Stomach (tissue), 19 donors: Measurements from ENCODE around the gene NOTCH3. TPM values are rescaled to one million over a fixed set of nuclear protein-coding genes. Genes with fewer than 3 reads are reported as not detected.
A peak's percentile ranks its signal among the peaks of the same experiment; 100 is the strongest.

ENCODE experiments used
- DNase-seq, 2 donors: peaks; one replicate each; pipeline versions ENCODE4 v3.0.0 to v3.0.0-alpha.2; 2013 to 2019
- H3K27ac ChIP-seq, 5 donors: fragments of 200-600 bp in 4 of 5; sonication (generic) in 4 of 5; one replicate each; pipeline ENCODE4 v1.5.1; 2013 to 2019; ENCODE audit warnings: mild to moderate bottlenecking in 1 of 5, moderate library complexity in 1 of 5
- H3K27me3 ChIP-seq, 3 donors: fragments of 200-600 bp; sonication (generic); one replicate each; pipeline ENCODE4 v1.5.1; 2017 to 2019; ENCODE audit warnings: mixed run types in 1 of 3
- H3K36me3 ChIP-seq, 4 donors: fragments of 200-600 bp; sonication (generic); 1 replicate in 3 of 4; 2 replicates in 1 of 4; pipeline ENCODE4 v1.5.1; 2016 to 2019
- H3K4me1 ChIP-seq, 4 donors: fragments of 200-600 bp; sonication (generic); one replicate each; pipeline ENCODE4 v1.5.1; 2016 to 2019
- H3K4me3 ChIP-seq, 4 donors: fragments of 200-600 bp; sonication (generic) in 3 of 4; one replicate each; pipeline ENCODE4 v1.5.1; 2016 to 2019; ENCODE audit warnings: mild to moderate bottlenecking in 1 of 4
- H3K9me3 ChIP-seq, 4 donors: fragments of 200-600 bp; sonication (generic); one replicate each; pipeline ENCODE4 v1.5.1; 2016 to 2019
- CTCF ChIP-seq, 7 experiments: fragments of 450-650 bp in 4 of 7; fragments of 200-600 bp in 3 of 7; sonication (generic) in 3 of 7; IDR thresholded peaks; one replicate each; pipeline ENCODE4 v1.5.1; 2016 to 2019; ENCODE audit warnings: antibody characterized with exemption in 7 of 7, control low read depth in 2 of 7, mild to moderate bottlenecking in 1 of 7
- EP300 ChIP-seq: sonication (generic); formaldehyde crosslinking; IDR thresholded peaks from one replicate; pipeline ENCODE4 v1.6.1; 2017; ENCODE audit warnings: antibody characterized with exemption
- POLR2A ChIP-seq, 4 donors: fragments of 450-650 bp; IDR thresholded peaks; one replicate each; pipeline ENCODE4 v1.6.1; 2016; ENCODE audit warnings: antibody characterized with exemption in 4 of 4, control low read depth in 2 of 4, mild to moderate bottlenecking in 1 of 4, moderate library complexity in 1 of 4
- POLR2AphosphoS5 ChIP-seq, 3 donors: sonication (generic); formaldehyde crosslinking; IDR thresholded peaks; one replicate each; pipeline ENCODE4 v1.6.1; 2016; ENCODE audit warnings: antibody characterized with exemption in 3 of 3
- WGBS, 5 donors: extraction: QIAGEN DNeasy Blood & Tissue Kit in 3 of 5; methylation state at CpG; one replicate each; pipeline versions ENCODE4 v1.1.5 to v1.1.7; 2013 to 2018; 5-methylcytosine and 5-hydroxymethylcytosine counted together
- intact Hi-C: fragments of 100-400 bp; cut with DNase I; formaldehyde crosslinking; loops from one replicate; pipeline ENCODE4 v1.15.1; 2023; ENCODE audit warnings: low total_unique reads
- long read RNA-seq, 10 donors: transcript quantifications; one replicate each; lab custom pipeline, GENCODE V29; 2026
- polyA plus RNA-seq, 3 donors: library from polyadenylated mRNA; stranded (reverse); fragments of 200-250 nt; gene quantifications; one replicate each; pipeline ENCODE4 v1.2.3, GENCODE V29; 2013
- total RNA-seq, 5 donors: library from RNA; depleted of rRNA; stranded (reverse); fragments of >200 nt; gene quantifications; one replicate each; pipeline versions ENCODE4 v1.1.0 to v1.2.3, GENCODE V29; 2014 to 2016
- donor health status: healthy with polysubstance abuse.
- donor health status: Bipolar disorder and iron deficiency.
- donor health status: healthy.

The NOTCH3 gene
- 10 to 100 TPM; 22.5 to 54.5 (median 24.4) TPM for total RNA-seq
- 10 to 100 TPM in 1 of 3 donors, 1 to 10 TPM in 2; 1.2 to 12.6 (median 2.2) TPM for polyA plus RNA-seq
- long read RNA-seq, donor 1, partial matches to known transcripts = 11 of 11 reads
- long read RNA-seq, donor 1, other reads (novel, unspliced or antisense) = 0 of 11 reads
- long read RNA-seq, donor 2, full-length matches to known transcripts = 2 of 16 reads
- long read RNA-seq, donor 2, partial matches to known transcripts = 14 of 16 reads
- long read RNA-seq, donor 2, other reads (novel, unspliced or antisense) = 0 of 16 reads
- long read RNA-seq, donor 3 = 0 reads
- long read RNA-seq, donor 4 = 0 reads
- long read RNA-seq, donor 5, full-length matches to known transcripts = 2 of 7 reads
- long read RNA-seq, donor 5, partial matches to known transcripts = 5 of 7 reads
- long read RNA-seq, donor 5, other reads (novel, unspliced or antisense) = 0 of 7 reads
- long read RNA-seq, donor 6, partial matches to known transcripts = 22 of 23 reads
- long read RNA-seq, donor 6, other reads (novel, unspliced or antisense) = 0 of 23 reads
- long read RNA-seq, donor 7 = 0 reads
- long read RNA-seq, donor 8, partial matches to known transcripts = 0 of 1 reads
- long read RNA-seq, donor 8, other reads (novel, unspliced or antisense) = 0 of 1 reads
- long read RNA-seq, donor 9 = 0 reads
- long read RNA-seq, donor 10, partial matches to known transcripts = 16 of 16 reads
- long read RNA-seq, donor 10, other reads (novel, unspliced or antisense) = 0 of 16 reads

GRCh38 chr19:15200553-15201364 lies at the start of gene NOTCH3:
Gene NOTCH3, minus strand, starts transcription at chr19:15200995. Its CDS starts 90 bp downstream, at chr19:15200905.
- 2 to 7% (median 4%) methylated on average over 17 to 74 of the region's 74 CpGs for WGBS, 5 donors

DNA sequence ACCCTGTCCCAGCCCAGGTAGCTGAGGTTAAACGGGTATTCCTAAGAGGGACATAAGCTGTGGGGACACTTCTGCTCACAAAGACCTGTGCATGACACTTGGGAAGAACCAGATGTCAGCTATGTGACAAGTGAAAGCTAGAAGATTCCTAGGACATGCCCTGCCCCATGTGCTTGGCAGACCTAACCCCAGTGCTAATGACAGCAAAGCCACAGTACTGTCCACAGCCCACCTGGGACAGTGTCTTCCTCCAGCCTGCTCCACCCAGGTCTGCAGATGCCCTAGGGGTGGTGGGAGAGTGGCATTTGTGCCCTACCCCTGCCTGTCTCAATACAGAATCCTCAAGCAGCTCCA lies 49.8 kb upstream of the NOTCH3 start:
- TF ChIP-seq CTCF (IDR thresholded peaks at IDR 0.05) (no peak), POLR2AphosphoS5 (IDR thresholded peaks at IDR 0.05) (no peak), POLR2A (IDR thresholded peaks at IDR 0.05) (no peak), EP300 (no peak)
- Histone ChIP-seq H3K27ac (peak overlapping the region; percentile 60 to 91 (median 87)), H3K27me3 (no peaks in the 10 kb centered on the region), H3K36me3 (peaks cover 49 to 94% (median 88%) of the 10 kb centered on the region in 4 donors), H3K4me1 (peaks cover 60 to 83% (median 76%) of the 10 kb centered on the region in 4 donors), H3K9me3 (no peaks in the 10 kb centered on the region), H3K4me3 (no peak overlapping the region)
- no peak for DNase-seq
- intact Hi-C loops = no loop called here
- WGBS, 5 donors = 41 to 56% (median 56%) methylated on average over 1 of the region's 1 CpG

More at GRCh38 chr19:15200553-15201364, at the start of gene NOTCH3:
- Histone ChIP-seq H3K36me3 (no peaks in the 10 kb centered on the region), H3K4me1 (peaks cover 19 to 40% (median 33%) of the 10 kb centered on the region in 4 donors), H3K4me3 (peak within 1 kb of the TSS; percentile 40 to 60 (median 48)), H3K9me3 (no peaks in the 10 kb centered on the region), H3K27me3 (peaks cover 0 to 75% (median 21%) of the 10 kb centered on the region in 3 donors), H3K27ac (peak within 1 kb of the TSS; percentile 16 to 77 (median 65))
- intact Hi-C loops = no loop called here
- DNase-seq = peak in 1 of 2 donors; percentile 73
- TF ChIP-seq POLR2AphosphoS5 (IDR thresholded peaks at IDR 0.05) (no peak), EP300 (no peak), CTCF (IDR thresholded peaks at IDR 0.05) (no peak), POLR2A (IDR thresholded peaks at IDR 0.05) (no peak)

DNA sequence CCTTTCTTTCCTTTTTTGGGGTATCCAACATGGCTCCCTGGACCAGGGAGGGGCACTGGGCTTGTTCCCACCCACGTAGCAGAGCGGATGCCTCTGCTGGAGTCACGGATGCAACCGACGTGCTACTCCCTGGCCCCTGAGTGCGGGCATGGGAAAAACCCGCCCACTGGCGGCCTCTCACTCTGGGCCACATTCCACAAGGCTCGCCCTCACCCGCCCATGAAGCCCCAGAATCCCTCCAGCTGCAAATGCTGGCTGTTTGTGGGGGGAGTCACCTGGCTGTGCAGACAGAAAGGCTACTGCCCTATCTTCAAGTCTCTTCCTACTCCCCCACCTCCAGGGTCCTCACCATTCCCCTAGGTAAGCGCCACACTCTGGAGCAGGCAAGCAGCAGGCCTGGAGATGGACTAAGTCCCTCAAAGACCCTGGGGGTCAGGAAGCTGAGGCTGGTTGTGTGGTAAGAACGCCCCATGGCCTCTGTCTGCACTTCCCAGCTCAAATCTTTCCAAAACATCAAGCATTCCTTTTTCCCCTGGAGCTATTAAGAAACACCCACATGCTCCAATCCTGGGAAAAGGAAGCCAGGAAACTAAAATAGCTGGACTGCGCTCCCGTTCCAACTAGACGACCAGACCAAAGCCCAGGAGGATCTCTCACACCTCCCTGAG lies 49.3 kb upstream of the NOTCH3 start:
- Histone ChIP-seq H3K9me3 (no peaks in the 10 kb centered on the region), H3K27ac (peak overlapping the region; percentile 60 to 91 (median 87)), H3K4me1 (peaks cover 60 to 86% (median 76%) of the 10 kb centered on the region in 4 donors), H3K36me3 (peaks cover 47 to 94% (median 88%) of the 10 kb centered on the region in 4 donors), H3K27me3 (no peaks in the 10 kb centered on the region), H3K4me3 (no peak overlapping the region)
- TF ChIP-seq CTCF (IDR thresholded peaks at IDR 0.05) = no peak
- TF ChIP-seq EP300 = no peak
- peak in 2 of 3 donors; percentile 10 to 14 for TF ChIP-seq POLR2AphosphoS5 (IDR thresholded peaks at IDR 0.05)
- no peak for TF ChIP-seq POLR2A (IDR thresholded peaks at IDR 0.05)
- DNase-seq = peak in 1 of 2 donors; percentile 77
- intact Hi-C loops = no loop called here
- WGBS, 5 donors = 43 to 56% (median 52%) methylated on average over 14 to 15 of the region's 15 CpGs
